ENCODE data around the gene TMSB10. TPM values are rescaled to one million over a fixed set of nuclear protein-coding genes. Genes with fewer than 3 reads are reported as not detected.
"Not testable (repeated sequence)": the region's sequence is repeated elsewhere in the genome, so short reads cannot be mapped to it uniquely, and the experiment has no call there.

The TMSB10 gene
- total RNA-seq, 2 experiments from 2014 or later = 5,491 to 5,845 TPM

DNA sequence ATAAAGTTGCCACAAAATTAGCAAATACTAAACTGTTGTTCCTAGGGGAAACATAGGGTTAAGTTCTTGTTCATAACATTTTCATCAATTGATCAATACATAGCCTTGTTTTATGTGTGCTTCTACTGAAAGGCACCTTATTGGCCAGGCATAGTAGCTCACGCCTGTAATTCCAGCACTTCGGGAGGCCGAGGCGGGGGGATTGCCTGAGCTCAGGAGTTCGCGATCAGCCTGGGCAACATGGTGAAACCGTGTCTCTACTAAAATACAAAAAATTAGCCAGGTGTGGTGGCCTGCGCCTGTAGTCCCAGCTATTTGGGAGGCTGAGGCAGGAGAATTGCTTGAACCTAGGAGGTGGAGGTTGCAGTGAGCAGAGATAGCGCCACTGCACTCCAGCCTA lies 32.8 kb upstream of the TMSB10 start:
- CTCF ChIA-PET = interaction anchor here (0.6 to 1.2 kb wide), 4 partner anchors 11 to 259 kb away, joined by 3 to 4 read pairs (median 3); no protein-coding TSS in a partner anchor
- H3K27ac Mint-ChIP-seq, H3K9me3 Mint-ChIP-seq, DNase-seq, H3K4me3 Mint-ChIP-seq, H3K27me3 Mint-ChIP-seq: not testable (repeated sequence)
- Mint-ChIP-seq H3K36me3 (ENCODE audit: low read depth) (peaks cover 71% of the 10 kb centered on the region), H3K4me1 (peaks cover 74% of the 10 kb centered on the region)
- POLR2A ChIA-PET = interaction anchor here (0.7 kb wide), 1 partner anchor 34 kb away, joined by 3 read pairs; no protein-coding TSS in a partner anchor

DNA sequence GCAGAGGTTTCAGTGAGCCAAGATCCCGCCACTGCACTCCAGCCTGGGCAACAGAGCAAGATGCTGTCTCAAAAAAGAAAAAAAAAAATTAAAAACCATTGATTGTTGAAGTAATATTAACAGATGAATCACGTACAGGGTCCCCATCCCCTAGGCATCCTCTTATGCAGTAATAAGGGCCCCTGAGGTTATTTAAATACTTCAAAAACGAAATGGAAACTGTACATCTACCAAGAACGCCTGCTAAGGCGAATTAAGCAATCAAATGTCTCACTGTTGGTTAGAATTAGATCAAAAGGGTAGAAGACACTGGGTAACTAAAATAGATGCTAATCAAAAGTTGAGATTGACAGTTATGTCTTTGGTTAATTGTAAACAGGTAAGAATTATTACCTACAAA lies 32.1 kb upstream of the TMSB10 start:
- POLR2A ChIA-PET = no interaction called here
- Mint-ChIP-seq H3K4me3 (no peak overlapping the region), H3K27me3 (no peaks in the 10 kb centered on the region), H3K36me3 (ENCODE audit: low read depth) (peaks cover 69% of the 10 kb centered on the region), H3K27ac (no peak overlapping the region), H3K9me3 (no peaks in the 10 kb centered on the region), H3K4me1 (peaks cover 76% of the 10 kb centered on the region)
- no peak for DNase-seq
- CTCF ChIA-PET = interaction anchor here (0.6 kb wide), 1 partner anchor 260 kb away, joined by 3 read pairs; no protein-coding TSS in a partner anchor

- H3K4me1 Mint-ChIP-seq = peaks cover 83% of the 10 kb centered on the region
- peaks cover 66% of the 10 kb centered on the region for H3K36me3 Mint-ChIP-seq (ENCODE audit: low read depth)
- no peaks in the 10 kb centered on the region for H3K9me3 Mint-ChIP-seq
- ChIA-PET CTCF (interaction anchor here (1.0 to 9.5 kb wide), 3 partner anchors 9 to 96 kb away, joined by 3 to 69 read pairs (median 7); no protein-coding TSS in a partner anchor), POLR2A (no interaction called here)
- no peaks in the 10 kb centered on the region for H3K27me3 Mint-ChIP-seq
- DNase-seq = no peak
- no peak overlapping the region for H3K4me3 Mint-ChIP-seq
- H3K27ac Mint-ChIP-seq = peak overlapping the region; percentile 64
Observed at GRCh38 chr2:84874381-84875212, 30.9 kb upstream of the TMSB10 start.

DNA sequence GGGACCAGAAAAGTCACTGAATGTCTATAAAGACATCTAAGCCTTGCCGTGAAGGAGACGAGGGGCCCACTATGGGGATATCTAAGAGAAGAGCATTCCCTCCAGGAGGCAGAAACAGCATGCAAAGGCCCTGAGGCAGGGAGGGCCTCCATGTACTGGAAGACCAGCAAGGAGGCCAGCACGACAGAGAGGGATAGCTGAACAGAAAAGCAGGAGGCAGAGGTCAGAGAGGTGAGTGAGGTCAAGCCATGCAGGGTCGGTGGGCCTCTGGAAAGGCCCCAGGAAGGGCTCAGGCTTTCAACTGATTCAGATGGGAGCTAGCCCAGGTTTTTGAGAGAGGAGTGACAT lies 30.3 kb upstream of the TMSB10 start:
- no peaks in the 10 kb centered on the region for H3K27me3 Mint-ChIP-seq
- no peak for DNase-seq
- peaks cover 65% of the 10 kb centered on the region for H3K36me3 Mint-ChIP-seq (ENCODE audit: low read depth)
- ChIA-PET POLR2A (no interaction called here), CTCF (interaction anchor here (0.7 to 9.5 kb wide), 4 partner anchors 10 to 371 kb away, joined by 3 to 69 read pairs (median 5); no protein-coding TSS in a partner anchor)
- H3K4me1 Mint-ChIP-seq = peaks cover 80% of the 10 kb centered on the region
- H3K27ac Mint-ChIP-seq = peak overlapping the region; percentile 64
- no peak overlapping the region for H3K4me3 Mint-ChIP-seq
- no peaks in the 10 kb centered on the region for H3K9me3 Mint-ChIP-seq

DNA sequence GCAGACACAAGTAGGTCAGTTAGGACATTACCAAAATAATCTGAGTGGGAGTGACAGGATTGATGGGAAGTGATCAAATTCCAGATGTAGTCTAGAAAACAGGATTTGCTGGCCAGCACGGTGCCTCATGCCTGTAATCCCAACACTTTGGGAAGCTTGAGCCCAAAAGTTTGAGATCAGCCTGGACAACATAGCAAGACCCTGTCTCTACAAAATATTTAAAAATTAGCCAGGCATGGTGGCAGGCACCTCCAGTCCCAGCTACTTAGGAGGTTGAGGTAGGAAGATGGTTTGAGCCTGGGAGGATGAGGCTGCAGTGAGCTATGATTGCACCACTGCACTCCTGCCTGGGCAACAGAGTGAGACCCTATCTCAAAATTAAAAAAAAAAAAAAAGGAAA lies 29.8 kb upstream of the TMSB10 start:
- POLR2A ChIA-PET, H3K27ac Mint-ChIP-seq, DNase-seq, H3K27me3 Mint-ChIP-seq, H3K4me3 Mint-ChIP-seq, H3K9me3 Mint-ChIP-seq: not testable (repeated sequence)
- Mint-ChIP-seq H3K4me1 (peaks cover 76% of the 10 kb centered on the region), H3K36me3 (ENCODE audit: low read depth) (peaks cover 63% of the 10 kb centered on the region)
- CTCF ChIA-PET = interaction anchor here (0.7 to 9.5 kb wide), 4 partner anchors 10 to 371 kb away, joined by 3 to 69 read pairs (median 5); no protein-coding TSS in a partner anchor

DNA sequence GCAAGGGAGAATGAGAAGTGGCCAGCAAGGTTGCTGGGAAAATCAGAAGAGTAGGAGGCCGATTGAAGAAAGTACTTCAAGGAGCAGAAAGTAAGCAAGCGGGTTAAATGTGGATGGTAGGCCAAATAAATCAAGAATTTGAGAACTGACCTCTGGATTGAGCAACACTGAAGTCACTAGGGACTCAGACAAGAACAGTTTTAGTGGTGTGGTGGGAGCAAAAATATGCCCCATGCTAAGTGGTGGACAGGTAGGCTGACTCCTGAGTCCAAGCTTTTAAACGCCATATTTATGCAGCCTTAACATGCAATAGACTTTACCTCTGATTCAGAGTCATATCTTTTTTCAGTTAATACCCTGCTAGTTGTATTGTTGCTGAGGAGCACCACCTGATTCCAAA lies 29.1 kb upstream of the TMSB10 start:
- Mint-ChIP-seq H3K36me3 (ENCODE audit: low read depth) (peaks cover 59% of the 10 kb centered on the region), H3K9me3 (no peaks in the 10 kb centered on the region), H3K27me3 (no peaks in the 10 kb centered on the region), H3K4me1 (peaks cover 71% of the 10 kb centered on the region), H3K4me3 (no peak overlapping the region), H3K27ac (no peak overlapping the region)
- CTCF ChIA-PET = interaction anchor here (1.0 to 9.5 kb wide), 4 partner anchors 11 to 50 kb away, joined by 3 to 69 read pairs (median 5); no protein-coding TSS in a partner anchor
- no peak for DNase-seq
- POLR2A ChIA-PET = interaction anchor here (0.6 kb wide), 1 partner anchor 31 kb away, joined by 3 read pairs; no protein-coding TSS in a partner anchor

- peak overlapping the region; percentile 19 for H3K27ac Mint-ChIP-seq
- CTCF ChIA-PET = interaction anchor here (1.5 to 9.5 kb wide), 2 partner anchors 9 to 47 kb away, joined by 3 to 69 read pairs; no protein-coding TSS in a partner anchor
- H3K4me3 Mint-ChIP-seq = peak overlapping the region; percentile 90
- H3K9me3 Mint-ChIP-seq = no peaks in the 10 kb centered on the region
- peaks cover 48% of the 10 kb centered on the region for H3K36me3 Mint-ChIP-seq (ENCODE audit: low read depth)
- no peak for DNase-seq
- H3K27me3 Mint-ChIP-seq = no peaks in the 10 kb centered on the region
- H3K4me1 Mint-ChIP-seq = peaks cover 75% of the 10 kb centered on the region
- POLR2A ChIA-PET = interaction anchor here (0.6 kb wide), 1 partner anchor 352 kb away, joined by 3 read pairs; no protein-coding TSS in a partner anchor
Observed at GRCh38 chr2:84878459-84878858, 27.0 kb upstream of the TMSB10 start.

DNA sequence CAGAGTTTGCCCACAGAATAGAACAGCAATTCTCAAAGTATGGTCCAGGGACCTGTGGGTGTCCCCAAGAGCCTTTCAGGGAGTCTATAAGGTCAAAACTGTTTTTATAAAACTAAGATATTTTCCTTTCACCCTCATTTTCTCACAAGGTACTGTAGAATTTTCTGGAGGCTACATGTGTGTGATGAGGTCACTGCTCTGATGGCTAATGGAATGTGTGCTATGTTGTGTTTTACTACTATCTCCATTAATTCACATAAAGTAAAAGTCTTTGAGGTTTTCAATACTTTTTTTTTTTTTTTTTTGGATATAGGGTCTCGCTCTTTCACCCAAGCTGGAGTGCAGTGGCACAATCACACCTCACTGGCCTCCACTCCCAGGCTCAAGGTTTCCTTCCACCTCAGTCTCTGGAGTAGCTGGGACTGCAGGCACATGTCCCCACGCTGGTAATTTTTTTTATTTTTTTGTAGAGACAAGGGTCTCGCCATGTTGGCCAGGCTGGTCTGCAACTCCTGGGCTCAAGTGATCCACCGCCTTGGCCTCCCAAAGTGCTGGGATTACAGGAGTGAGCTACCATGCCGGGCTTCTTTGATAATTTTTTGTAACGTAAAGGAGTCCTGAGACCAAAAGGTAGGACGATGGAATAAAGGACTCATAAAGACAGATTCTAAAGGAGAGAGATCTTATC lies 26.4 kb upstream of the TMSB10 start:
- ChIA-PET CTCF (interaction anchor here (1.0 to 9.5 kb wide), 4 partner anchors 10 to 53 kb away, joined by 3 to 69 read pairs (median 3); no protein-coding TSS in a partner anchor), POLR2A (interaction anchor here (0.6 kb wide), 1 partner anchor 352 kb away, joined by 3 read pairs; no protein-coding TSS in a partner anchor)
- H3K27ac Mint-ChIP-seq = peak overlapping the region; percentile 78
- no peaks in the 10 kb centered on the region for H3K9me3 Mint-ChIP-seq
- no peak for DNase-seq
- peaks cover 43% of the 10 kb centered on the region for H3K36me3 Mint-ChIP-seq (ENCODE audit: low read depth)
- H3K4me3 Mint-ChIP-seq = peak overlapping the region; percentile 90
- H3K4me1 Mint-ChIP-seq = peaks cover 74% of the 10 kb centered on the region
- H3K27me3 Mint-ChIP-seq = no peaks in the 10 kb centered on the region

DNA sequence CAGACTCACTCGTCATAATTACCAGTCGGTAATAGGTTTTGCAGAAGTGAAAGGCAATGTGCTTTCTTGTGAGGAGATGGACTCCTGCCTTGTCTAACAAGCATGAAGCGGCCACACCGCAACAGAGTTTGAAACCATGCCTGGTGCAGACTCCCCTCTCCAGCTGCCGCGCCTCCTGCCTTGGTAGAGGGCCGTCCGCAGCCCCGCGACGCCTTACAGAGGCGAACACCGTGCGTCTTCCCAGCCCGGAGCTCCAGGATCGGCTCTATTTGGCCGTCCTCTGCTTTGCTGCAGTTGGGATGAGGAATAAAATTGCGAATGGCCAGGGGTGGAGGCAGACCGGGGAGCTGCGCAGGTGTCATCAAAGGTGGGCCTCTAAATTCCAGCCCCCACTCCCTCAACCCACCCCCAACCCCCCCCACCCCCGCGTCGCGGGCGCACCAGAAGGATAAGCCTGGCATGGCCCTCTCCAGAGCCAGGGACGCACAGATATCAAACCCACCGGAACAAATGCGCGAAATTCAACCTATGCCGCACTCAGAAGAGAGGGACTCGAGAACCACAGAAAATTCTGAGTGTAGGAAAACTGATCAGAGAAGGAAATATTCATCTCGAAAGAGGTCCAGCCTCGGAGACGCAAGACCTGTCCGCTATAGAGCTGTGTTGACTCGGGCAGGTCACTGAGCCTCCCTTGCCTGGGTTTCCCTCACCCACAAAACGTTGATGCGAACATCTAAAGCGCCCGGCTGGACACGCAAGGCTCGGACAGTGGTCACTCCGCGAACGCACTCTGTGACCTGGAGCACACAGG lies 25.7 kb upstream of the TMSB10 start:
- Mint-ChIP-seq H3K36me3 (ENCODE audit: low read depth) (peaks cover 37% of the 10 kb centered on the region), H3K9me3 (no peaks in the 10 kb centered on the region), H3K27me3 (no peaks in the 10 kb centered on the region), H3K4me3 (peak overlapping the region; percentile 90), H3K4me1 (peaks cover 74% of the 10 kb centered on the region), H3K27ac (peak overlapping the region; percentile 93)
- POLR2A ChIA-PET = no interaction called here
- CTCF ChIA-PET = interaction anchor here (0.6 to 9.5 kb wide), 9 partner anchors 9 to 233 kb away, joined by 3 to 69 read pairs (median 3); no protein-coding TSS in a partner anchor
- peak; percentile 47 for DNase-seq

DNA sequence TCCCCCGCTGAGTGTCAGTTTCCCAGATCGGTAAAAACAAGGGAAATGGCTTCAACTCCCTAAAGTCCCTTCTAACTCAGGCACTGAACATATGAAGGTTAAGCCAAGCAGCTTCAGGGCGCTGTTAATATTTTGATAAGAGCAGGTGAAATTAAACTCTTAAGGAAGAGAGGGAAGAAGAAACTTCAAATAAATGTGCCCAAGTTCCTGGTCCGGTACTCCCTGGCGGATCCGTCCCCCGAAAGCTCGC lies 25.1 kb upstream of the TMSB10 start:
- Mint-ChIP-seq H3K9me3 (no peaks in the 10 kb centered on the region), H3K4me3 (peak overlapping the region; percentile 90)
- CTCF ChIA-PET = interaction anchor here (0.6 to 9.5 kb wide), 9 partner anchors 11 to 234 kb away, joined by 3 to 69 read pairs (median 6); no protein-coding TSS in a partner anchor

DNA sequence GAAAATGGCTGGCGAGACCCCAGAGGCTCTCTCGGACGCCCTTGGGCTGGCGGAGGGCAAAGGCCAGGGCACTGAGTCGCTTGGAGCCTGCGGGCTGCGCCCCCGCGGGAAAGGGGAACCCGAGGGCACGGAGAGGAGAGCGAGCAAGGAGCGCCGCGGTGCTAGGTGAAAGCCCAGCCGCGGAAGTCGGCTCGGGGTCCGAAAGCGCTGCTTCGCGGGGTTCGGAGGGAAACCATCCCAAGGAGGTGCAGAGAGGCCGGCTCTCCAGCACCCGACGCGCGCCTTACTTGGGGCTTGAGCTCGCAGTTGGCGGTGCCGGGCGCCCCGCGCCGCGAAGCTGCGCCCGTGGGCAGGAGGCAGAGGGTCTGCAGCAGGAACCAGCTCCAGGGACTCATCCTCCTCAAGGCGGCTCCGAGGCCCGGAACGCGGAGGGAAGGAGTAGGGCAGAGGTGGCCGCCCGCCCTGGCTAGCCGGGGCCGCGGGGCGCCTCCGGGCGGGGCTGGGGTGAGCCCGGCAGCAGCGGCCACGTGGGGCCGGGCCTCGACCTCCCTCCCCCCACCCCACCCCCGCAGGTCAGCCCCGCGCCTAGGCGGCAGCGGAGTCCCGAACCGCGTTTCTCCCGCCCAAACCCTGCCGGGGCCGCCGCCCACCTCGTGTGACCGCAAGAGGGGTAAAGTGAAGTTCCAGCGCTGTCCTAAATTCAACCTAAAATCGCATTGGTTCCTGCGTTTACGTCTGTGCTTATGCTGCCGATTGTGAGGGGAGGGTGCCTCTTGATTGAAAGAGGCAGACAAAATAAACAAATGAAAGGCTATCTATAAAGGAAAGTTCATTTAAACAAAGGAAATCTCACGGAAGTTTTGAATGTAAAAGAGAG lies 24.6 kb upstream of the TMSB10 start, which contains the start of gene TRABD2A:
Gene TRABD2A, minus strand, starts transcription at position 440 of the 877 bp plus-strand sequence. Its CDS starts 45 bp downstream, at position 395.
- DNase-seq = peak; percentile 65
- Mint-ChIP-seq H3K27ac (peak within 1 kb of the TSS; percentile 98), H3K27me3 (no peaks in the 10 kb centered on the region)

More for the DNA sequence above, 25.1 kb upstream of the TMSB10 start:
- Mint-ChIP-seq H3K4me1 (peaks cover 70% of the 10 kb centered on the region), H3K27me3 (no peaks in the 10 kb centered on the region), H3K27ac (peak overlapping the region; percentile 93), H3K36me3 (ENCODE audit: low read depth) (peaks cover 32% of the 10 kb centered on the region)
- no peak for DNase-seq
- POLR2A ChIA-PET = interaction anchor here (0.6 kb wide), 1 partner anchor 22 kb away, joined by 4 read pairs; no protein-coding TSS in a partner anchor

More for the DNA sequence above, 24.6 kb upstream of the TMSB10 start, which contains the start of gene TRABD2A:
- peaks cover 69% of the 10 kb centered on the region for H3K4me1 Mint-ChIP-seq
- H3K36me3 Mint-ChIP-seq (ENCODE audit: low read depth) = peaks cover 28% of the 10 kb centered on the region
- ChIA-PET CTCF (interaction anchor here (0.5 to 9.5 kb wide), 13 partner anchors 11 to 234 kb away, joined by 3 to 69 read pairs (median 5); no protein-coding TSS in a partner anchor), POLR2A (interaction anchor here (0.6 to 1.8 kb wide), 2 partner anchors 22 to 25 kb away, joined by 4 to 13 read pairs; partner anchors contain the start of gene TMSB10)
- no peaks in the 10 kb centered on the region for H3K9me3 Mint-ChIP-seq
- H3K4me3 Mint-ChIP-seq = peak within 1 kb of the TSS; percentile 97
